GM23338 (cell line): Measurements from ENCODE around the gene LLGL1. TPM values are rescaled to one million over a fixed set of nuclear protein-coding genes. Genes with fewer than 3 reads are reported as not detected.

Experiments
- ATAC-seq: fragments of 200-7000 bp; cut with Tn5 transposase; 3 replicates; pipeline ENCODE4 v1.9.1; 2020
- DNase-seq: peaks from one replicate; pipeline ENCODE4 v3.0.0-alpha.2; 2015; ENCODE audit warnings: low spot score
- H2AFZ ChIP-seq: fragments of 200-600 bp; sonication (generic); 2 replicates; pipeline ENCODE4 v1.8.0; 2016; ENCODE audit warnings: antibody characterized with exemption, mild to moderate bottlenecking, moderate library complexity
- H3F3A ChIP-seq: fragments of 200-600 bp; sonication (generic); replicated peaks from 2 replicates; pipeline ENCODE4 v1.8.0; 2017; ENCODE audit warnings: antibody characterized with exemption, mixed run types, low read depth
- H3K27ac ChIP-seq: fragments of 200-600 bp; sonication (generic); 2 replicates; pipeline ENCODE4 v1.6.1; 2016; ENCODE audit warnings: low read depth
- H3K27me3 ChIP-seq: fragments of 200-600 bp; sonication (generic); 2 replicates; pipeline ENCODE4 v1.8.0; 2016; ENCODE audit warnings: mild to moderate bottlenecking, mixed run types, moderate library complexity; ENCODE audit not compliant: insufficient read depth
- H3K36me3 ChIP-seq: fragments of 200-600 bp; sonication (generic); 2 replicates; pipeline ENCODE4 v1.8.0; 2016; ENCODE audit warnings: mild to moderate bottlenecking; ENCODE audit not compliant: insufficient read depth
- H3K4me1 ChIP-seq: fragments of 200-600 bp; sonication (generic); 2 replicates; pipeline ENCODE4 v1.8.0; 2016; ENCODE audit warnings: mild to moderate bottlenecking, moderate library complexity; ENCODE audit not compliant: insufficient read depth
- H3K4me2 ChIP-seq: fragments of 200-600 bp; sonication (generic); 2 replicates; pipeline ENCODE4 v1.7.1; 2017; ENCODE audit warnings: mixed run types
- H3K4me3 ChIP-seq: fragments of 200-600 bp; sonication (generic); 2 replicates; pipeline ENCODE4 v1.6.1; 2016; ENCODE audit warnings: mixed run types
- H3K79me2 ChIP-seq: fragments of 200-600 bp; sonication (generic); replicated peaks from 2 replicates; pipeline ENCODE4 v1.8.0; 2017; ENCODE audit warnings: mild to moderate bottlenecking; ENCODE audit not compliant: insufficient read depth
- H3K9me2 ChIP-seq: fragments of 200-600 bp; sonication (generic); 2 replicates; pipeline ENCODE4 v1.8.0; 2017; ENCODE audit not compliant: insufficient read depth
- H4K20me1 ChIP-seq: fragments of 200-600 bp; sonication (generic); replicated peaks from 2 replicates; pipeline ENCODE4 v1.8.0; 2017; ENCODE audit warnings: mild to moderate bottlenecking; ENCODE audit not compliant: insufficient read depth
- H3K27ac Mint-ChIP-seq: 2 replicates; pipeline ENCODE4 v1.8.0; 2020; ENCODE audit warnings: inconsistent platforms, mild to moderate bottlenecking, moderate library complexity, mixed read lengths
- H3K27me3 Mint-ChIP-seq: 3 replicates; pipeline ENCODE4 v1.8.0; 2022; ENCODE audit warnings: low read depth, mild to moderate bottlenecking, moderate library complexity, mixed read lengths, inconsistent platforms; ENCODE audit not compliant: insufficient read depth, poor library complexity
- H3K36me3 Mint-ChIP-seq: 3 replicates; pipeline ENCODE4 v1.8.0; 2021; ENCODE audit warnings: low read depth, mild to moderate bottlenecking, inconsistent platforms, moderate library complexity, mixed read lengths
- H3K4me1 Mint-ChIP-seq: 3 replicates; pipeline ENCODE4 v1.8.0; 2020; ENCODE audit warnings: mild to moderate bottlenecking, inconsistent platforms, mixed read lengths
- H3K4me3 Mint-ChIP-seq: 3 replicates; pipeline ENCODE4 v1.8.0; 2021; ENCODE audit warnings: moderate library complexity, mild to moderate bottlenecking, inconsistent platforms, mixed read lengths
- H3K9me3 Mint-ChIP-seq: 3 replicates; pipeline ENCODE4 v1.8.0; 2020; ENCODE audit warnings: moderate library complexity, mild to moderate bottlenecking, inconsistent platforms, mixed read lengths
- CREB1 ChIP-seq: fragments of 250-450 bp; sonication (Bioruptor Pico); IDR thresholded peaks from 2 replicates; pipeline ENCODE4 v1.5.0; 2020; ENCODE audit warnings: low read depth, mild to moderate bottlenecking, moderate library complexity
- CTCF ChIP-seq, 2 experiments: fragments of 200-600 bp in 1 of 2; sonication (generic) in 1 of 2; conservative IDR thresholded peaks; 2 replicates each; pipeline versions ENCODE4 v1.5.1 to v1.6.1; 2016 to 2017; ENCODE audit warnings: antibody characterized with exemption in 2 of 2, low read depth in 2 of 2, mild to moderate bottlenecking in 2 of 2, moderate library complexity in 1 of 2
- NANOG ChIP-seq: IDR thresholded peaks from 2 replicates; pipeline ENCODE4 v1.6.1; 2016; ENCODE audit warnings: antibody characterized with exemption, borderline replicate concordance
- POLR2AphosphoS5 ChIP-seq: IDR thresholded peaks from 2 replicates; pipeline ENCODE4 v1.6.1; 2016; ENCODE audit warnings: antibody characterized with exemption, low read depth
- polyA plus RNA-seq: library from polyadenylated mRNA; unstranded; fragments of >200 nt; fragmentation: Nextera tagmentation; extraction: Ambion mirVana; gene quantifications from 2 replicates; pipeline ENCODE4 v1.2.1, GENCODE V29; 2016
- total RNA-seq: library from RNA; depleted of rRNA; stranded (reverse); fragments of >200 nt; shearing (Covaris generic); gene quantifications from 2 replicates; pipeline ENCODE4 v1.2.3, GENCODE V29; 2014
- TF ChIP-seq, protein P1 (sequence below): IDR thresholded peaks from 2 replicates; pipeline ENCODE4 v1.6.1; 2016; ENCODE audit warnings: antibody characterized with exemption
- TF ChIP-seq, protein P2 (sequence below): fragments of 250-450 bp; sonication (Bioruptor Pico); IDR thresholded peaks from 2 replicates; pipeline ENCODE4 v1.5.0; 2020; ENCODE audit warnings: mild to moderate bottlenecking, moderate library complexity

LLGL1 gene
- total and polyA plus RNA-seq, 2 experiments from 2014 or later: 5.9 to 129 TPM

- no peak for DNase-seq
- peaks cover 16% of the 10 kb centered on the region for H3K4me1 Mint-ChIP-seq
These were observed 20.8 kb downstream of the LLGL1 start for GRCh38 chr17:18246109-18246725.

More at GRCh38 chr17:18246109-18246725, 20.8 kb downstream of the LLGL1 start:
- Histone ChIP-seq H3K4me1 (peaks cover 5% of the 10 kb centered on the region; the same call in 1 of the 2 replicates), H3K9me2 (no peaks in the 10 kb centered on the region), H3F3A (peaks cover 16% of the 10 kb centered on the region), H3K79me2 (no peaks in the 10 kb centered on the region), H2AFZ (no peak overlapping the region), H3K36me3 (peaks cover 12% of the 10 kb centered on the region; the same call in 1 of the 2 replicates), H4K20me1 (peaks cover 4% of the 10 kb centered on the region; the same call in 1 of the 2 replicates), H3K27ac (peak overlapping the region; percentile 85), H3K4me2 (peak overlapping the region; percentile 92), H3K27me3 (no peaks in the 10 kb centered on the region), H3K4me3 (peak overlapping the region; percentile 48)
- Mint-ChIP-seq H3K27ac (peak overlapping the region; percentile 90), H3K27me3 (peaks cover 32% of the 10 kb centered on the region), H3K9me3 (no peaks in the 10 kb centered on the region; the same call in 2 of the 3 replicates), H3K36me3 (peaks cover 69% of the 10 kb centered on the region), H3K4me3 (peak overlapping the region; percentile 90)
- ATAC-seq: no peak
- no peak for TF ChIP-seq POLR2AphosphoS5
- TF ChIP-seq, protein P1, sequence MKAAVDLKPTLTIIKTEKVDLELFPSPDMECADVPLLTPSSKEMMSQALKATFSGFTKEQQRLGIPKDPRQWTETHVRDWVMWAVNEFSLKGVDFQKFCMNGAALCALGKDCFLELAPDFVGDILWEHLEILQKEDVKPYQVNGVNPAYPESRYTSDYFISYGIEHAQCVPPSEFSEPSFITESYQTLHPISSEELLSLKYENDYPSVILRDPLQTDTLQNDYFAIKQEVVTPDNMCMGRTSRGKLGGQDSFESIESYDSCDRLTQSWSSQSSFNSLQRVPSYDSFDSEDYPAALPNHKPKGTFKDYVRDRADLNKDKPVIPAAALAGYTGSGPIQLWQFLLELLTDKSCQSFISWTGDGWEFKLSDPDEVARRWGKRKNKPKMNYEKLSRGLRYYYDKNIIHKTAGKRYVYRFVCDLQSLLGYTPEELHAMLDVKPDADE: no peak
- TF ChIP-seq, protein P2, sequence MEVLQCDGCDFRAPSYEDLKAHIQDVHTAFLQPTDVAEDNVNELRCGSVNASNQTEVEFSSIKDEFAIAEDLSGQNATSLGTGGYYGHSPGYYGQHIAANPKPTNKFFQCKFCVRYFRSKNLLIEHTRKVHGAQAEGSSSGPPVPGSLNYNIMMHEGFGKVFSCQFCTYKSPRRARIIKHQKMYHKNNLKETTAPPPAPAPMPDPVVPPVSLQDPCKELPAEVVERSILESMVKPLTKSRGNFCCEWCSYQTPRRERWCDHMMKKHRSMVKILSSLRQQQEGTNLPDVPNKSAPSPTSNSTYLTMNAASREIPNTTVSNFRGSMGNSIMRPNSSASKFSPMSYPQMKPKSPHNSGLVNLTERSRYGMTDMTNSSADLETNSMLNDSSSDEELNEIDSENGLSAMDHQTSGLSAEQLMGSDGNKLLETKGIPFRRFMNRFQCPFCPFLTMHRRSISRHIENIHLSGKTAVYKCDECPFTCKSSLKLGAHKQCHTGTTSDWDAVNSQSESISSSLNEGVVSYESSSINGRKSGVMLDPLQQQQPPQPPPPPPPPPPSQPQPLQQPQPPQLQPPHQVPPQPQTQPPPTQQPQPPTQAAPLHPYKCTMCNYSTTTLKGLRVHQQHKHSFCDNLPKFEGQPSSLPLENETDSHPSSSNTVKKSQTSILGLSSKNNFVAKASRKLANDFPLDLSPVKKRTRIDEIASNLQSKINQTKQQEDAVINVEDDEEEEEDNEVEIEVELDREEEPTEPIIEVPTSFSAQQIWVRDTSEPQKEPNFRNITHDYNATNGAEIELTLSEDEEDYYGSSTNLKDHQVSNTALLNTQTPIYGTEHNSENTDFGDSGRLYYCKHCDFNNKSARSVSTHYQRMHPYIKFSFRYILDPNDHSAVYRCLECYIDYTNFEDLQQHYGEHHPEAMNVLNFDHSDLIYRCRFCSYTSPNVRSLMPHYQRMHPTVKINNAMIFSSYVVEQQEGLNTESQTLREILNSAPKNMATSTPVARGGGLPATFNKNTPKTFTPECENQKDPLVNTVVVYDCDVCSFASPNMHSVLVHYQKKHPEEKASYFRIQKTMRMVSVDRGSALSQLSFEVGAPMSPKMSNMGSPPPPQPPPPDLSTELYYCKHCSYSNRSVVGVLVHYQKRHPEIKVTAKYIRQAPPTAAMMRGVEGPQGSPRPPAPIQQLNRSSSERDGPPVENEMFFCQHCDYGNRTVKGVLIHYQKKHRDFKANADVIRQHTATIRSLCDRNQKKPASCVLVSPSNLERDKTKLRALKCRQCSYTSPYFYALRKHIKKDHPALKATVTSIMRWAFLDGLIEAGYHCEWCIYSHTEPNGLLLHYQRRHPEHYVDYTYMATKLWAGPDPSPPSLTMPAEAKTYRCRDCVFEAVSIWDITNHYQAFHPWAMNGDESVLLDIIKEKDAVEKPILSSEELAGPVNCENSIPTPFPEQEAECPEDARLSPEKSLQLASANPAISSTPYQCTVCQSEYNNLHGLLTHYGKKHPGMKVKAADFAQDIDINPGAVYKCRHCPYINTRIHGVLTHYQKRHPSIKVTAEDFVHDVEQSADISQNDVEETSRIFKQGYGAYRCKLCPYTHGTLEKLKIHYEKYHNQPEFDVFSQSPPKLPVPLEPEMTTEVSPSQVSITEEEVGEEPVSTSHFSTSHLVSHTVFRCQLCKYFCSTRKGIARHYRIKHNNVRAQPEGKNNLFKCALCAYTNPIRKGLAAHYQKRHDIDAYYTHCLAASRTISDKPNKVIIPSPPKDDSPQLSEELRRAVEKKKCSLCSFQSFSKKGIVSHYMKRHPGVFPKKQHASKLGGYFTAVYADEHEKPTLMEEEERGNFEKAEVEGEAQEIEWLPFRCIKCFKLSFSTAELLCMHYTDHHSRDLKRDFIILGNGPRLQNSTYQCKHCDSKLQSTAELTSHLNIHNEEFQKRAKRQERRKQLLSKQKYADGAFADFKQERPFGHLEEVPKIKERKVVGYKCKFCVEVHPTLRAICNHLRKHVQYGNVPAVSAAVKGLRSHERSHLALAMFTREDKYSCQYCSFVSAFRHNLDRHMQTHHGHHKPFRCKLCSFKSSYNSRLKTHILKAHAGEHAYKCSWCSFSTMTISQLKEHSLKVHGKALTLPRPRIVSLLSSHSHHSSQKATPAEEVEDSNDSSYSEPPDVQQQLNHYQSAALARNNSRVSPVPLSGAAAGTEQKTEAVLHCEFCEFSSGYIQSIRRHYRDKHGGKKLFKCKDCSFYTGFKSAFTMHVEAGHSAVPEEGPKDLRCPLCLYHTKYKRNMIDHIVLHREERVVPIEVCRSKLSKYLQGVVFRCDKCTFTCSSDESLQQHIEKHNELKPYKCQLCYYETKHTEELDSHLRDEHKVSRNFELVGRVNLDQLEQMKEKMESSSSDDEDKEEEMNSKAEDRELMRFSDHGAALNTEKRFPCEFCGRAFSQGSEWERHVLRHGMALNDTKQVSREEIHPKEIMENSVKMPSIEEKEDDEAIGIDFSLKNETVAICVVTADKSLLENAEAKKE: no peak
- TF ChIP-seq NANOG: no peak
- TF ChIP-seq CTCF (conservative IDR thresholded peaks at IDR 0.05; ENCODE audit: low read depth in 2 of 2): no peak
- no peak for TF ChIP-seq CREB1 (CRISPR knock-in tag)
